GM18951 (cell line): ENCODE results near the gene PPP2R2B.

Experiments used
- POLR2A ChIP-seq: IDR thresholded peaks from 4 replicates; pipeline ENCODE4 v1.6.1; 2011; ENCODE audit warnings: mild to moderate bottlenecking; ENCODE audit not compliant: insufficient read length, insufficient read depth; ENCODE audit errors: extremely low read depth
- in situ Hi-C: fragments of 300-500 bp; cut with MboI; formaldehyde crosslinking; loops from one replicate; pipeline ENCODE4 v1.12.0; 2022; ENCODE audit warnings: low sequenced_read_pairs, mixed read lengths, inconsistent platforms; ENCODE audit not compliant: unreplicated experiment

PPP2R2B gene

GRCh38 chr5:146878476-146879172 lies at the start of gene PPP2R2B:
Gene PPP2R2B (minus strand): TSS chr5:146878757.
- in situ Hi-C loops, result no loop called here
- no peak for TF ChIP-seq POLR2A

DNA sequence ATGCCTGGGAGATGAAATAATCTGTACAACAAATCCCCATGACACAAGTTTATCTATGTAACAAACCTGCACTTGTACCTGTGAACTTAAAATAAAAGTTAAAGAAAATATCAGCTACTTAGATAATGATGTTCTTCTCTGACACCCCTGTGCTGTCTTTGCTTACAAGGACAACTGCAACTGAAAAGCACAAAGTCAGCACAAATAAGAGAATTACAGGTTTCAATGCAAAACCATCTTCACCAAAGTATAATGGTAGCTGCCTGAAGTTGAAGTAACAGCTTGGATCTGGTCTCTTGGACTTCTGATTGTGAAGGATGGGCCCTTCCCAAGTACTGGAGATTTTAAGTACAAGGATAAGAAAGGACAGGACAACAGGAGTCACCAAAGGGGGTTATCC lies 45.6 kb upstream of the PPP2R2B start:
- TF ChIP-seq POLR2A, result no peak
- in situ Hi-C loops, result no loop called here

DNA sequence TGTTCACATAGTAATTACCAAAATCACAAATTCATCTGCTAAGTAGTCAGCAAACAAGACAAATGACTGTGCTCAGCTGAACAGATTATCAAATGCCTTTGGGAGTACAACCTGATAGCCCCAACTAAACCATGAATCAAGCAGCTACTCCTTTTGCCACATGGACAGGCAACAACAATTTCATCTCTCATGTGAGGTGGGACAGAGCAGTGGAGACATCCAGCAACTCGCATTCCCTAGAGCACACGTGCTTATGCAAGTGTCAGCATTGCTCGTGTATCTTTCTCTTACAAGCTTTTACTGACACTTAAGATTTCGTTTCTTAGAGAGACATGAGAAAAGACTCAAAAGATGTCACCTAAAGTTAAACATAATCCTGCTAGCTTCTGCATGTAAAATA lies 42.7 kb upstream of the PPP2R2B start:
- in situ Hi-C loops, result no loop called here
- TF ChIP-seq POLR2A, result no peak

DNA sequence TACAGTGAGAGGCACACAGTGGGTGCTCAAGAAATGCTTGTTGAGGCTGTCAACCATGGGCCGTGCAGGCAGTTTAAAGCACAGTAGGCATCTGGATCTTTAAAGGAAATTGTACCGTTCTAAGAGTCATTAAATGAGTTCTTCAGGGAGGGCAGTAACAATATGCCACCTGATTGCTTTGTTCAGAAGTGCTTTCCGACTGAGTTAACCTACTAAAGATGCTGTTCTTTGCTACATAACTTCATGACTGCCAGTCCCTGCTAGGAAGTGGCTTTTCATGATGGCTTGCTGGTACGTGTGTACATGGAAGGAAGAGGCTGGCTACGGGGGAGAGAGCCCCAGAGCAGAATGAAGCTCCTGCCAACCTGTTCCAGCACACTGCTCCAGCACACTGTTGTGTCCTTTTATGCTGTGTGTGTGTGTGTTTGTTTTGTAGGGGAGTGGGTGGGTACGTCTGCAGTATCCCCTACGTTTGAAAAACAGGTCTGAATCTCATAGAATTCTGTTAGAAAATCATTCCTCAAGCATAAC lies 41.9 kb upstream of the PPP2R2B start:
- TF ChIP-seq POLR2A, result no peak
- in situ Hi-C loops, result no loop called here

DNA sequence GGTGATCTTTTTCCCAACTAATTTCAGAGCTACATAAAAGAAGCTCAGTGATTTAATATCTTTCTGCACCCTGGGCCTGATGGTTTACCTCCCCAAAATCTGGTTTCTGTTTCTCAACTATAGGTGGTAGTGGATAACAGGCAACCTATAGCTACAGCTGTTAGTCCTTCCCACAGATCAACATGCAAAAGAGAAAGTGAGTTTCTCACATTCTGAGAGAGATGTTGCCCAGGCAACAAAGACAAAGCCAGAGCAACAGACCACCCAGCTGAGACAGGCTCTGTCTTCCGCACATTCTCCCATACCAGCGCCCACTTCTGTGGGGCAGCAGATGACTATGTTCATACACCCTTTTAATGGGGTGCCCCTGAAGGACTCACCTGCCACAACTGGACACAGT lies 40.7 kb upstream of the PPP2R2B start:
- TF ChIP-seq POLR2A, result no peak
- in situ Hi-C loops, result no loop called here

- in situ Hi-C loops, result no loop called here
Observed at GRCh38 chr5:146917931-146918330, 39.4 kb upstream of the PPP2R2B start.

GRCh38 chr5:146912874-146913273 lies 34.3 kb upstream of the PPP2R2B start:
- TF ChIP-seq POLR2A, result no peak
- in situ Hi-C loops, result no loop called here

More at GRCh38 chr5:146917931-146918330, 39.4 kb upstream of the PPP2R2B start:
- TF ChIP-seq POLR2A, result no peak

GRCh38 chr5:146910239-146910638 lies 31.7 kb upstream of the PPP2R2B start:
- in situ Hi-C loops, result no loop called here
- no peak for TF ChIP-seq POLR2A

GRCh38 chr5:146909255-146910068 lies 30.9 kb upstream of the PPP2R2B start:
- no peak for TF ChIP-seq POLR2A
- in situ Hi-C loops, result no loop called here

- no peak for TF ChIP-seq POLR2A
- in situ Hi-C loops, result no loop called here
Observed at GRCh38 chr5:146906803-146907202, 28.2 kb upstream of the PPP2R2B start.

GRCh38 chr5:146904890-146905289 lies 26.3 kb upstream of the PPP2R2B start:
- in situ Hi-C loops, result no loop called here
- TF ChIP-seq POLR2A, result no peak

- in situ Hi-C loops, result no loop called here
- TF ChIP-seq POLR2A, result no peak
Observed at GRCh38 chr5:146903789-146904188, 25.2 kb upstream of the PPP2R2B start.

GRCh38 chr5:146902471-146902870 lies 23.9 kb upstream of the PPP2R2B start:
- TF ChIP-seq POLR2A, result no peak
- in situ Hi-C loops, result no loop called here

- TF ChIP-seq POLR2A, result no peak
- in situ Hi-C loops, result no loop called here
Observed at GRCh38 chr5:146897061-146897460, 18.5 kb upstream of the PPP2R2B start.
